T-helper 1 cell (primary cell): ENCODE data around the gene ARHGEF10L.

ENCODE experiments used
- DNase-seq, 5 donors: peaks; one replicate each; pipeline ENCODE4 v3.0.0-alpha.2; 2012 to 2020

ARHGEF10L gene

DNA sequence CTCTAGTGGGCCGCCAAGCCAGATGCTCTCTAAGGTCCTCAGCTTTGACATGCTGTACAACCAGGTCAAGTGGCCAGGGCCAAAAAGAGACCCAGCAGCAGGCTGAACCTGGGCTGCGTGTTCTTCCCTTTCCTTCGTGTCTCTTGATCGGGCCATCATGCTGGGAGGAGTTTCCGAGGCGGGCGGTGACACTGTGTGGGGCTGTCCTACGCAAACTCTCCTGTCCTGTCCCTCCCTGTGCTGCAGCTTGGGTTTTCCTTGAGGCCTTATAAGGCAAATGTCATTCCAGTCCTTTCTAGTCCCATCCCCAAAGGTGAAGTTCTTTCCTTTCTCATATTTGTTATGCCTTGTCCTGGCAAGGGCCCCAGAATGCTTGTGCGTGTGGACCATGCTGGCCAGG lies 56.7 kb downstream of the ARHGEF10L start:
- no peak for DNase-seq

- DNase-seq: no peak
These were observed 57.4 kb downstream of the ARHGEF10L start for GRCh38 chr1:17596651-17597509.

GRCh38 chr1:17597651-17598050 lies 58.2 kb downstream of the ARHGEF10L start:
- no peak for DNase-seq

DNA sequence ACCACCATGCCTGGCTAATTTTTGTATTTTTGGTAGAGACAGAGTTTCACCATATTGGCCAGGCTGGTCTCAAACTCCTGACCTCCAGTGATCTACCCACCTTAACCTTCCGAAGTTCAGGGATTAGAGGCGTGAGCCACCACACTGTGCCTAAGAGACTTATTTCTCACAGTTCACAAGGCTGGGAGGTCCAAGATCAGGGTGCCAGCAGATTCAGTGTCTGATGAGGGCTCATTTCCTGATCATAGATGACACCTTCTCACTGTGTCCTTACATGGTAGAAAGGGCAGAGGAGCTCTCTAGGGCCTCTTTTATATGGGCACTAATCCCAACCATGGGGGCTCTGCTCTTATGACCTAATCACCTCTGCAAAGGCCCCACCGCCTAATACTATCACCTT lies 58.8 kb downstream of the ARHGEF10L start:
- DNase-seq: no peak

DNA sequence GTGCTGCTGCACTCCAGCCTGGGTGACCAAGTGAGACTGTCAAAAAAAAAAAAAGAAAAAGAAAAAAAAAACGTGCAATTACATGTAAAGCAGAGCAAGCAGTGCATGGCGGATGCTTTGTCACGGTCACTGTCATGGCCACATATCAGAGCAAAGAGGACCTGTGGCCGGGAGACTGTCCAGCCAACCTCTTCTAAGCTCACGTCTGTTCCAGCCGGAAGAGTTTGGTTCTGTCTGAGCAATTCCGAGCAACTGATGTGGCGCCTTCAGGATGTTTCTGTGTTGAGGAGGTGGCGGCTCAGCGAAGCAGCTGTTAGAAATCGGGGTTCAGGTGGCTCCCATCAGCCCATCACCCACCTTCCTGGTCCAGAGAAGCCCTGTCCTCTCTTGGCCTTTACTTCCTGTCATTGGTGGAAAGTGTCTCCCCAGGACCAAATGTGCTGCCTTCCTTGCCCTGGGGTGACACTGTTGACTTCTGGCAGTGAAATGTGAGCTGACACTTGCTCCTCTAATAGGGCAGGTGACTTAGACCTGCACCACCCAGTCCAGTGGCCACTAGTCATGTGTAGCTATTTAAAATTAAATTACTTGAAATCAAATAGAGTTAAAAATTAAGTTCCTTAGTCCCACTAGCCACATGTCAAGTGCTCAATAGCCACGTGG lies 59.9 kb downstream of the ARHGEF10L start:
- DNase-seq: no peak

DNA sequence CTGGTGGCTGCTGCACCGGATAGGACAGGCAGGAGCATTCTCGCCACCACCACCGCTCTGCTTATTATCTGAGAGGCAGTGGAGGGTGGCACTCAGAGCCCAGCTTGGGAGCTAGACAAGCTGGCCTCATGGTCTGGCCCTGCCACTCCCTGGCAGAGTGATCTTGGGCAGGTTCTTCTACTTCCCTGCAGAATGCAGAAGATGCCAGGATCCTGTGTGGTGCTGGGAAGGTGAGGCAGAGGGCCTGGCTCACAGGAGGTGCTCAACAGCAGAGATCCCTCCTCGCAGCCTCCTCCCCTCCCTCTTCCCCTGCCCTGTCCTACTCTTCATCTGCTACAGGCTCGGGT lies 60.4 kb downstream of the ARHGEF10L start:
- no peak for DNase-seq

DNA sequence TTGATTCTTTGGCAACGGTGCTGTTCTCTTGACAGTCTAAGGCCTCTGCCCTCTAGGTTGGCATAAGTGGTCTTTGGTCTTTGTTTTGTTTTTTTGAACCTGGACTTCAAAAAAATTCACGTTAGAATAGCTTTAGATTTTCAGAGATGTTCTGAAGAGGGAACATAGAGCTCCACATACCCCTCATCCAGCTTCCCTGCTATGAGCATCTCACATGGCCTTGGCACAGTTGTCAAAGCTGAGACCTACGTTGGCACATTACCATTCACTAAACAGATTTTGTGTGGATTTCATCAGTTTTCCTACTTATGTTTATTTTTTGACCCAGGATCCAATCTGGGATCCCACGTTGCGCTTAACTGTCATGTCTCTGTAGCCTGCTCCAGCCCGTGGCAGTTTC lies 60.8 kb downstream of the ARHGEF10L start:
- no peak for DNase-seq

- no peak for DNase-seq
These were observed 62.3 kb downstream of the ARHGEF10L start for GRCh38 chr1:17601643-17602382.

- DNase-seq: no peak
These were observed 63.8 kb downstream of the ARHGEF10L start for GRCh38 chr1:17603091-17603841.

GRCh38 chr1:17605582-17606344 lies 66.3 kb downstream of the ARHGEF10L start:
- no peak for DNase-seq

DNA sequence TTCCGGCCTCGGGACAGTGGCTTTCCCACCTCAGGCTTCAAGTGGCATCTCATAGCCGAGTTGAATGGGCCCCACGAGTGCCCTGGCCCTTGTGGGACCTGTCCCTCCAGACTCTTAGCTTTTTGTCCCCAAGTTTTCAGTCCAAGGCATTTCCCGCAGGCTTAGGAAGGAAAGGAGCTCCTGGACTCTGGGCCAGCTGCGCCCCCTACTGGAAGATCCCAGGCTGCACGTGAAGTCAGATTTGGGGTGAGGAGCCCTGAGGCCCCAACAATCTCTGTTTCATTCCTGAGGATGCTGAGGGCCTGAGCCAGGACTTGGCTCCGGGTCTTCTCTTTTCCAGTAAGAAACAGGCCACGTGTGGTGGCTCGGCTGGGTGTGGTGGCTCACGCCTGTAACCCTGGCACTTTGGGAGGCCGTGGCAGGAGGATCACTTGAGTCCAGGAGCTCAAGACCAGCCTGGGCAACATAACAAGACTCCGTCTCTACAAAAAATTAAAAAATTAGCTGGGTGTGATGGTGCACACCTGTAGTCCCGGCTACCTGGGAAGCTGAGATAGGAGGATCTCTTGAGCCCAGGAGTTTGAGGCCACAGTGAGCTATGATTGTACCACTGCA lies 67.4 kb downstream of the ARHGEF10L start:
- peak in 2 of 5 donors; percentile 5 to 22 for DNase-seq

DNA sequence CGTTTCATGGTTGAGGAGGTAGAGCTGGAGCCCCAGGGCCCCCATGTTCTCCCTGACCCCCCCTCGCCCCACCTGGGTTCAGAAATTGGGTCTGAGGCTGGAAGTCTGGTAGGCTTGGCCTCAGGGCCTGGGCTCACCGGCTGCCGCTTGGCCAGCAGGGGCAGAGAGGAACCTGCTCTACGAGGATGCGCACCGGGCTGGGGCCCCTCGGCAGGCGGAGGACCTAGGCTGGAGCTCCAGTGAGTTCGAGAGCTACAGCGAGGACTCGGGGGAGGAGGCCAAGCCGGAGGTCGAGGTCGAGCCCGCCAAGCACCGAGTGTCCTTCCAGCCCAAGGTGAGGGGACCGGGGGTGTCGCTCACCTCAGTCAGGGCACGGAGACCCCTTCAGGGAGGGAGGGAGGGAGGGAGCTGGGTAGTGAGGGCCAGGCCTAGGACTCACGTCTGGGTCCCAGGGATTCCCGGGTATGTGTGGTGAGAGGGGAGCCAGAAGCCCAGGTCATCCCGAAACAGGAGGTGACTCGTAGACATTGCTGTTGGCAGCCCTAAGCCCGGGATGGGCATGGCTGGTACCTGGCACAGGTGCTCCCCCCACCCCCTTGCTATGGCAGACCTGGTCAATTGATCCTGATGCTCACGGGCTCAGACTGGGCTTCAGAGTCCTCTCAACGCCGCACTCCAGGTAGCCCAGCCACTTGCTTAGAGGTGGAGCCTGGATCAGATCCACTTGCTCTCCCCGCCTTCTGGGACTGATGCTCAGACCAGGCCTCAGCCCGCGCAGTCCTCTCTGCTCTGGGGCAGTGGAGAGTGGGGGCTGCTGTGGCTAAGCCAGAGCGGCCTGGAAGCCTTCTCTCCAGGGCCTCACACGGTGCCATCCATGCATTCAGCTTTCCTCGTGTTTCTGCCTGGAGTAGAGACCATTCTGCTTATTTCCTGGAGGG lies 68.4 kb downstream of the ARHGEF10L start:
- DNase-seq: no peak

GRCh38 chr1:17609529-17609928 lies 70.0 kb downstream of the ARHGEF10L start:
- no peak for DNase-seq

DNA sequence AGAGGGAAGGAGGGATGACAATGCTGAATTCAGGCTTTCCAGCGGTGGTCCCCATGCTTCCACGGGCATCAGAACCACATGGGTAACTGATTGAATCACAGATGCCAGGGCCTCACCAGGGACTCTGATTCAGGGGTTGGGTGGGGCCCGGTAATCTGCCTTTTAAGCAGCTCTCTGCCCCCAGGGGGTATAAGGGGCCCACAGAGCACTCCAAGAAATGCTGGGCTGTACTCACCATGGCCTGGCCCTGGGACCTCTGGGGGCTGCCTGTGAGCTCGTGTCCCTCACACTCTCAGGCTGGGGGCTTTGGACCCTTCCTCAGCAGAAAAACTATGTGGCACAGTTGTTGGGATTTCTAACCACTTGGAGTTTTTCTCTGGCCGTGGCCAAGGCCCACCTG lies 70.6 kb downstream of the ARHGEF10L start:
- DNase-seq: no peak

GRCh38 chr1:17610713-17611112 lies 71.2 kb downstream of the ARHGEF10L start:
- DNase-seq: no peak

- DNase-seq: no peak
These were observed 72.5 kb downstream of the ARHGEF10L start for GRCh38 chr1:17611991-17612390.

GRCh38 chr1:17612831-17613230 lies 73.3 kb downstream of the ARHGEF10L start:
- DNase-seq: no peak

DNA sequence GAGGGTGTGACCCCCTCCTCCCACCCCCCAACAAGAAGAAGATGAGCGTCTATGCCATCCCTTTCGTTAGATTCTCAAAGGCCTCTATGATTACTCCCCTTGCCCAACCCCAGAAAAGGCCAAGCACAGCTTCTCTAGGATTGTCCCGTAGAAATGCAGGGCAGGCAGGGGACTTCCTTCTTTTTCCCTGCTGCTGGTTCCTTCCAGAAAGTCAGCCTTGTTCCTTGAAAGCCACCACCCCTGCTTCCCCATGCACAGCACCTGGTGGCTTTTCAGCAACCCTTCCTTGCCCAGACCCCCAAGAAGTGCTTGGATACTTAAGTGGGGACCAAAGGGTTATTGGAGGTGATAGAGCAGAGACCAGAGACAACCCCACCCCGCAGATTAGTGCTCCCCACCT lies 75.1 kb downstream of the ARHGEF10L start:
- DNase-seq: no peak

DNA sequence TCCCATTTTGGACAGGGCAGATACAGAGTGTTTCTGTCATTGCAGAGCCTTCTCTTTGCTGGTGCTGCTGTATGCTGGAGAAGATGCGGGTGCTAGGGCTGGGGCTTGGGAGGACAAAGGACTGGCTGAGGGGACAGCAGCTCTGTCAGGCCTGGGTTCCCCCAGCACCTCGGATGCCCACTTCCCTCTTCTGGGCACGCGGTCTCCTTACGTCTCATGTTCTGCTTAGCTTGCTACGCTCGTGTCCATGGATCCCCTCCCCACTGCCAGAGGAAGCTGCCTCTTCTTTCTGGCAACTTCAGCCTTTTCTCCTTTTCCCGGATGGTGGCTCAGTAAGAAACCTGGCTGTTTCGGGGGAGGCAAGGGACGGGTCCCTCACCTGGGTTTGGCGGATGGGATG lies 75.7 kb downstream of the ARHGEF10L start:
- DNase-seq: no peak

DNA sequence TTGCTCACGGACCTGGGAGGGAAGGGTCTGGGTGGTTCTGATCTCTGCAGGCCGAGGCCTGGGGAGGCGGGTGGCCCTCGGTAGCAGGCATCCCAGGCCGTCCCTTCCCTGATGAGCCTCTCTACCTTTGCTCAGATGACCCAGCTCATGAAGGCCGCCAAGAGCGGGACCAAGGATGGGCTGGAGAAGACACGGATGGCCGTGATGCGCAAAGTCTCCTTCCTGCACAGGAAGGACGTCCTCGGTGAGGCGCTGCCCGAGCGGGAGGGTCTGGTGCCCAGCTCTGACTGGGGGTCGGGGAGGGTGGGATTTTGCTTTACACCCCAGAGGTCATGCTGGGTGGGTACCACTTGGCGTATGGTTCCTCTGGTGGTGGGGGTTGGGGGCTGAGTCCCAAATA lies 76.5 kb downstream of the ARHGEF10L start:
- no peak for DNase-seq
